Activated T-cell treated with anti-CD3 and anti-CD28 coated beads, Interleukin-2, amount 50 U/mL, for 4 hours (primary cell): ENCODE data around the gene GPR152. TPM values are rescaled to one million over a fixed set of nuclear protein-coding genes. Genes with fewer than 3 reads are reported as not detected.

Experiments
- total RNA-seq, 3 donors: library from RNA; stranded (reverse); gene quantifications; one replicate each; pipeline ENCODE4 v1.2.1, GENCODE V29; 2021

GPR152 gene
- total RNA-seq, 3 donors from 2014 or later = not detected

Other genes with a start within 250 kb of the GPR152 start
- gene GRK2, start 186.3 kb downstream of the GPR152 start, total RNA-seq = 100 to 1,000 TPM; 152 to 172 (median 171) TPM
- gene ANKRD13D, start 163.4 kb downstream of the GPR152 start, total RNA-seq = 10 to 100 TPM; 67.7 to 75.4 (median 69.8) TPM
- gene SSH3, start 149.2 kb downstream of the GPR152 start, total RNA-seq = 1 to 10 TPM; 4.8 to 7.2 (median 6.6) TPM
- gene POLD4, start 99.2 kb downstream of the GPR152 start, total RNA-seq = 10 to 100 TPM; 16.4 to 23.8 (median 22.0) TPM
- 1 to 10 TPM in 2 of 3 donors, under 1 TPM in 1; 0.56 to 1.5 (median 1.4) TPM for gene CLCF1, start 79.1 kb downstream of the GPR152 start, total RNA-seq
- gene RAD9A, start 60.7 kb downstream of the GPR152 start, total RNA-seq = 10 to 100 TPM; 36.2 to 40.0 (median 36.2) TPM
- gene PPP1CA, start 50.9 kb downstream of the GPR152 start, total RNA-seq = 100 to 1,000 TPM; 262 to 265 (median 264) TPM
- 10 to 100 TPM; 63.5 to 90.1 (median 68.5) TPM for gene TBC1D10C, start 48.6 kb downstream of the GPR152 start, total RNA-seq
- 1 to 10 TPM; 1.4 to 2.2 (median 1.5) TPM for gene CARNS1, start 37.1 kb downstream of the GPR152 start, total RNA-seq
- 10 to 100 TPM; 90.3 to 97.2 (median 92.7) TPM for gene RPS6KB2, start 24.2 kb downstream of the GPR152 start, total RNA-seq
- 100 to 1,000 TPM in 2 of 3 donors, 10 to 100 TPM in 1; 61.5 to 114 (median 108) TPM for gene PTPRCAP, start 15.0 kb downstream of the GPR152 start, total RNA-seq
- 100 to 1,000 TPM in 2 of 3 donors, 10 to 100 TPM in 1; 97.5 to 139 (median 114) TPM for gene CORO1B, start 9.3 kb downstream of the GPR152 start, total RNA-seq
- 1 to 10 TPM in 2 of 3 donors, under 1 TPM in 1; 0.48 to 1.5 (median 1.1) TPM for gene CABP4, start 2.6 kb upstream of the GPR152 start, total RNA-seq
- 10 to 100 TPM; 31.1 to 36.3 (median 32.9) TPM for gene TMEM134, start 16.5 kb upstream of the GPR152 start, total RNA-seq
- gene AIP, start 30.3 kb upstream of the GPR152 start, total RNA-seq = 100 to 1,000 TPM; 156 to 183 (median 166) TPM
- 100 to 1,000 TPM in 1 of 3 donors, 10 to 100 TPM in 2; 88.8 to 118 (median 96.4) TPM for gene PITPNM1, start 52.6 kb upstream of the GPR152 start, total RNA-seq
- 10 to 100 TPM; 79.1 to 89.1 (median 86.2) TPM for gene CDK2AP2, start 55.4 kb upstream of the GPR152 start, total RNA-seq
- gene CABP2, start 70.7 kb upstream of the GPR152 start, total RNA-seq = not detected
- 100 to 1,000 TPM; 363 to 446 (median 421) TPM for gene GSTP1, start 131.1 kb upstream of the GPR152 start, total RNA-seq
- gene NDUFV1, start 154.2 kb upstream of the GPR152 start, total RNA-seq = 100 to 1,000 TPM; 338 to 353 (median 350) TPM
- 10 to 100 TPM; 10.2 to 14.4 (median 12.6) TPM for gene NUDT8, start 177.2 kb upstream of the GPR152 start, total RNA-seq
- gene TBX10, start 187.0 kb upstream of the GPR152 start, total RNA-seq = not detected
- gene ACY3, start 198.0 kb upstream of the GPR152 start, total RNA-seq = under 1 TPM in 1 of 3 donors, not detected in 2; 0.37 TPM
- not detected for gene ALDH3B2, start 221.9 kb upstream of the GPR152 start, total RNA-seq